ENCODE measurements around the gene PPP1R3A.

Gene PPP1R3A

GRCh38 chr7:113921363-113921762 is 2.6 kb upstream of the PPP1R3A start:
- Histone ChIP-seq H3K27me3 (ENCODE audit: control insufficient read depth, insufficient read depth, low read length) (no peaks in the 10 kb centered on the region), H3K4me1 (ENCODE audit: control insufficient read depth, insufficient read depth, low read length) (no peaks in the 10 kb centered on the region), H3K9ac (ENCODE audit: low read depth, low read length) (no peak overlapping the region), H3K4me3 (ENCODE audit: low read depth, low read length) (no peak overlapping the region), H3K9me3 (ENCODE audit: control insufficient read depth, insufficient read depth, low read length) (no peaks in the 10 kb centered on the region), H3K36me3 (ENCODE audit: control insufficient read depth, insufficient read depth, low read length) (no peaks in the 10 kb centered on the region)

DNA sequence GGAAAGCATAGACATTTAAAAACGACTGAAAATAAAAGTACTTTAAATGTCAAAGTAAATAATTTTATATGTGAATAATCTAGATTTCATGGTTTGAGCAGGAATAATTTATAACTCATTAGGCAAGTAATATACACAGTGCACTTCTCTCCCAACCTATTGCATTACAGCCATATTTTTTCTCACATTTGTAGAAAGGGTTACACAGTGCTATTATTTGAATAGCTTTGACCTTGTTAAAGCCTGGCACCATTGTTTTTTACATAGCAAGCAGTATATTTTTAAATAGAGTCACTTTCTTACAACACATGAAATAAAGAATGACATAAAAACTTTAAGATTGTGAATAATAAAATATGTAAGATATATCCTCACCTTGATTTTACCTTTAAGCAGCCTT is 969 bp downstream of the PPP1R3A start:
- Histone ChIP-seq H3K4me1 (ENCODE audit: control insufficient read depth, insufficient read depth, low read length) (no peaks in the 10 kb centered on the region), H3K4me3 (ENCODE audit: low read depth, low read length) (no peak overlapping the region), H3K36me3 (ENCODE audit: control insufficient read depth, insufficient read depth, low read length) (no peaks in the 10 kb centered on the region), H3K27me3 (ENCODE audit: control insufficient read depth, insufficient read depth, low read length) (no peaks in the 10 kb centered on the region), H3K9ac (ENCODE audit: low read depth, low read length) (no peak overlapping the region), H3K9me3 (ENCODE audit: control insufficient read depth, insufficient read depth, low read length) (no peaks in the 10 kb centered on the region)

GRCh38 chr7:113915956-113916355 is 2.9 kb downstream of the PPP1R3A start:
- Histone ChIP-seq H3K4me1 (ENCODE audit: control insufficient read depth, insufficient read depth, low read length) (no peaks in the 10 kb centered on the region), H3K9me3 (ENCODE audit: control insufficient read depth, insufficient read depth, low read length) (no peaks in the 10 kb centered on the region), H3K27me3 (ENCODE audit: control insufficient read depth, insufficient read depth, low read length) (no peaks in the 10 kb centered on the region), H3K4me3 (ENCODE audit: low read depth, low read length) (no peak overlapping the region), H3K36me3 (ENCODE audit: control insufficient read depth, insufficient read depth, low read length) (no peaks in the 10 kb centered on the region), H3K9ac (ENCODE audit: low read depth, low read length) (no peak overlapping the region)

- H3K4me3 ChIP-seq (ENCODE audit: low read depth, low read length), result no peak overlapping the region
- H3K4me1 ChIP-seq (ENCODE audit: control insufficient read depth, insufficient read depth, low read length), result no peaks in the 10 kb centered on the region
- no peaks in the 10 kb centered on the region for H3K27me3 ChIP-seq (ENCODE audit: control insufficient read depth, insufficient read depth, low read length)
- H3K36me3 ChIP-seq (ENCODE audit: control insufficient read depth, insufficient read depth, low read length), result no peaks in the 10 kb centered on the region
- no peaks in the 10 kb centered on the region for H3K9me3 ChIP-seq (ENCODE audit: control insufficient read depth, insufficient read depth, low read length)
- no peak overlapping the region for H3K9ac ChIP-seq (ENCODE audit: low read depth, low read length)
Measured at GRCh38 chr7:113912876-113913275, 5.9 kb downstream of the PPP1R3A start.

- H3K27me3 ChIP-seq (ENCODE audit: control insufficient read depth, insufficient read depth, low read length), result no peaks in the 10 kb centered on the region
- H3K9ac ChIP-seq (ENCODE audit: low read depth, low read length), result no peak overlapping the region
Measured at GRCh38 chr7:113907617-113908016, 11.2 kb downstream of the PPP1R3A start.

DNA sequence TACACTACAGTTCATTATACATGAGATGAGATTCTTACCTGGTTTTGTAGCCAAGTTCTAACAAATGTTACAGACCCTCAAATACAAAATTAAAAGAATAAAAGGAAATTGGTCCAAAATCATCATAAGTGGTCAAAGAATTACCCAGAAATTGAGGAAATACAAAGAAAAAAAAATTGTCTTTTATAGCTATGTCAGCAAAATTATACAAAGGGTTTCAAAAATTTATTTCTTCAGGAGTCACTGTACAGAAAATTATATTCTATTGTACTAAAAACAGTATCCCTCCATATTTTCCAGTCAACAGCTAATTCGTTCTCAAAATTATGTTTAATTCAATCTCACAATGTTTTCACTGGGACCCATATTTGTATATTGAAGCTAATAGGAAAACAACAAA is 14.3 kb downstream of the PPP1R3A start:
- Histone ChIP-seq H3K4me3 (ENCODE audit: low read depth, low read length) (no peak overlapping the region), H3K9me3 (ENCODE audit: control insufficient read depth, insufficient read depth, low read length) (no peaks in the 10 kb centered on the region), H3K4me1 (ENCODE audit: control insufficient read depth, insufficient read depth, low read length) (no peaks in the 10 kb centered on the region), H3K9ac (ENCODE audit: low read depth, low read length) (no peak overlapping the region), H3K27me3 (ENCODE audit: control insufficient read depth, insufficient read depth, low read length) (no peaks in the 10 kb centered on the region), H3K36me3 (ENCODE audit: control insufficient read depth, insufficient read depth, low read length) (no peaks in the 10 kb centered on the region)

More at GRCh38 chr7:113907617-113908016, 11.2 kb downstream of the PPP1R3A start:
- no peaks in the 10 kb centered on the region for H3K4me1 ChIP-seq (ENCODE audit: control insufficient read depth, insufficient read depth, low read length)
- no peaks in the 10 kb centered on the region for H3K36me3 ChIP-seq (ENCODE audit: control insufficient read depth, insufficient read depth, low read length)
- no peaks in the 10 kb centered on the region for H3K9me3 ChIP-seq (ENCODE audit: control insufficient read depth, insufficient read depth, low read length)
- H3K4me3 ChIP-seq (ENCODE audit: low read depth, low read length), result no peak overlapping the region

GRCh38 chr7:113892818-113893217 is 26.0 kb downstream of the PPP1R3A start:
- no peak overlapping the region for H3K4me3 ChIP-seq (ENCODE audit: low read depth, low read length)
- H3K9ac ChIP-seq (ENCODE audit: low read depth, low read length), result no peak overlapping the region
- H3K36me3 ChIP-seq (ENCODE audit: control insufficient read depth, insufficient read depth, low read length), result no peaks in the 10 kb centered on the region
- no peaks in the 10 kb centered on the region for H3K27me3 ChIP-seq (ENCODE audit: control insufficient read depth, insufficient read depth, low read length)
- no peaks in the 10 kb centered on the region for H3K4me1 ChIP-seq (ENCODE audit: control insufficient read depth, insufficient read depth, low read length)
- H3K9me3 ChIP-seq (ENCODE audit: control insufficient read depth, insufficient read depth, low read length), result no peaks in the 10 kb centered on the region

- Histone ChIP-seq H3K4me3 (ENCODE audit: low read depth, low read length) (no peak overlapping the region), H3K9ac (ENCODE audit: low read depth, low read length) (no peak overlapping the region), H3K27me3 (ENCODE audit: control insufficient read depth, insufficient read depth, low read length) (no peaks in the 10 kb centered on the region), H3K4me1 (ENCODE audit: control insufficient read depth, insufficient read depth, low read length) (no peaks in the 10 kb centered on the region), H3K36me3 (ENCODE audit: control insufficient read depth, insufficient read depth, low read length) (no peaks in the 10 kb centered on the region), H3K9me3 (ENCODE audit: control insufficient read depth, insufficient read depth, low read length) (no peaks in the 10 kb centered on the region)
Measured at GRCh38 chr7:113891828-113892227, 27.0 kb downstream of the PPP1R3A start.

DNA sequence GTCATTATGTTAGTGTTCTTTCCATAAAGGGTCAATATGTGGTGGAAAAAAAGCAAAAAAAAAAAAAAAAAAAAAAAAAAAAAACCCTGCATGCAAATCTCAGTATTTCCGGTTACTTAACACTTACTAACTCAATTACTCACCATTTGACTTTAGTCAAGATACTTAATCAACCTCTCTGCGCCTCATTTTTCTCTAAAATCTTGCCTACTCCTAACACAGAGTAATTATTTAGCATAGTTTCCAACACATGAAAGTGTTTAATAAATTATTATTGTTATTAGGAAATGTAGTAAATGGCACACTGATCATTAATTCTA is 27.8 kb downstream of the PPP1R3A start:
- Histone ChIP-seq H3K36me3 (ENCODE audit: control insufficient read depth, insufficient read depth, low read length) (no peaks in the 10 kb centered on the region), H3K9me3 (ENCODE audit: control insufficient read depth, insufficient read depth, low read length) (no peaks in the 10 kb centered on the region), H3K4me3 (ENCODE audit: low read depth, low read length) (no peak overlapping the region), H3K27me3 (ENCODE audit: control insufficient read depth, insufficient read depth, low read length) (no peaks in the 10 kb centered on the region), H3K9ac (ENCODE audit: low read depth, low read length) (no peak overlapping the region), H3K4me1 (ENCODE audit: control insufficient read depth, insufficient read depth, low read length) (no peaks in the 10 kb centered on the region)

- H3K4me1 ChIP-seq (ENCODE audit: control insufficient read depth, insufficient read depth, low read length), result no peaks in the 10 kb centered on the region
- H3K36me3 ChIP-seq (ENCODE audit: control insufficient read depth, insufficient read depth, low read length), result no peaks in the 10 kb centered on the region
- H3K4me3 ChIP-seq (ENCODE audit: low read depth, low read length), result no peak overlapping the region
- no peaks in the 10 kb centered on the region for H3K9me3 ChIP-seq (ENCODE audit: control insufficient read depth, insufficient read depth, low read length)
- H3K9ac ChIP-seq (ENCODE audit: low read depth, low read length), result no peak overlapping the region
- no peaks in the 10 kb centered on the region for H3K27me3 ChIP-seq (ENCODE audit: control insufficient read depth, insufficient read depth, low read length)
Measured at GRCh38 chr7:113890331-113891030, 28.3 kb downstream of the PPP1R3A start.

- H3K9ac ChIP-seq (ENCODE audit: low read depth, low read length), result no peak overlapping the region
Measured at GRCh38 chr7:113883096-113883495, 35.7 kb downstream of the PPP1R3A start.

GRCh38 chr7:113880559-113880958 is 38.2 kb downstream of the PPP1R3A start:
- Histone ChIP-seq H3K4me1 (ENCODE audit: control insufficient read depth, insufficient read depth, low read length) (no peaks in the 10 kb centered on the region), H3K36me3 (ENCODE audit: control insufficient read depth, insufficient read depth, low read length) (no peaks in the 10 kb centered on the region), H3K9me3 (ENCODE audit: control insufficient read depth, insufficient read depth, low read length) (no peaks in the 10 kb centered on the region), H3K27me3 (ENCODE audit: control insufficient read depth, insufficient read depth, low read length) (no peaks in the 10 kb centered on the region), H3K4me3 (ENCODE audit: low read depth, low read length) (no peak overlapping the region), H3K9ac (ENCODE audit: low read depth, low read length) (no peak overlapping the region)

More at GRCh38 chr7:113883096-113883495, 35.7 kb downstream of the PPP1R3A start:
- no peaks in the 10 kb centered on the region for H3K36me3 ChIP-seq (ENCODE audit: control insufficient read depth, insufficient read depth, low read length)
- H3K27me3 ChIP-seq (ENCODE audit: control insufficient read depth, insufficient read depth, low read length), result no peaks in the 10 kb centered on the region
- no peak overlapping the region for H3K4me3 ChIP-seq (ENCODE audit: low read depth, low read length)
- no peaks in the 10 kb centered on the region for H3K9me3 ChIP-seq (ENCODE audit: control insufficient read depth, insufficient read depth, low read length)
- H3K4me1 ChIP-seq (ENCODE audit: control insufficient read depth, insufficient read depth, low read length), result no peaks in the 10 kb centered on the region
